GM21717 (cell line): ENCODE results near the gene THSD4.

ENCODE experiments used
- ATAC-seq: cut with Tn5 transposase; IDR thresholded peaks from one replicate; pipeline ENCODE4 v1.9.1; 2021; ENCODE audit warnings: mild to moderate bottlenecking, moderate library complexity; ENCODE audit not compliant: unreplicated experiment

THSD4 gene

GRCh38 chr15:71511796-71512681, 396.8 kb downstream of the THSD4 start:
- no peak for ATAC-seq

GRCh38 chr15:71512682-71513006, 397.4 kb downstream of the THSD4 start:
- no peak for ATAC-seq

GRCh38 chr15:71515375-71516186, 400.3 kb downstream of the THSD4 start:
- no peak for ATAC-seq

GRCh38 chr15:71517751-71518150, 402.5 kb downstream of the THSD4 start:
- no peak for ATAC-seq

- no peak for ATAC-seq
These were observed 403.4 kb downstream of the THSD4 start for GRCh38 chr15:71518661-71519060.

- no peak for ATAC-seq
These were observed 411.0 kb downstream of the THSD4 start for GRCh38 chr15:71526060-71526820.

GRCh38 chr15:71529361-71529760, 414.1 kb downstream of the THSD4 start:
- ATAC-seq = no peak

GRCh38 chr15:71530116-71530515, 414.8 kb downstream of the THSD4 start:
- no peak for ATAC-seq

GRCh38 chr15:71532994-71533393, 417.7 kb downstream of the THSD4 start:
- ATAC-seq = no peak

GRCh38 chr15:71538181-71538580, 422.9 kb downstream of the THSD4 start:
- no peak for ATAC-seq

- ATAC-seq = no peak
These were observed 426.5 kb downstream of the THSD4 start for GRCh38 chr15:71541746-71542145.

- ATAC-seq = no peak
These were observed 427.6 kb downstream of the THSD4 start for GRCh38 chr15:71542836-71543235.

- ATAC-seq = no peak
These were observed 428.1 kb downstream of the THSD4 start for GRCh38 chr15:71543413-71543812.

- no peak for ATAC-seq
These were observed 430.0 kb downstream of the THSD4 start for GRCh38 chr15:71545223-71545760.

GRCh38 chr15:71545923-71546322, 430.7 kb downstream of the THSD4 start:
- no peak for ATAC-seq

GRCh38 chr15:71547011-71547410, 431.7 kb downstream of the THSD4 start:
- no peak for ATAC-seq

- ATAC-seq = no peak
These were observed 433.1 kb downstream of the THSD4 start for GRCh38 chr15:71548401-71548807.

GRCh38 chr15:71549091-71549490, 433.8 kb downstream of the THSD4 start:
- no peak for ATAC-seq

- no peak for ATAC-seq
These were observed 434.4 kb downstream of the THSD4 start for GRCh38 chr15:71549697-71550096.

GRCh38 chr15:71551566-71551965, 436.3 kb downstream of the THSD4 start:
- ATAC-seq = no peak

GRCh38 chr15:71559098-71559497, 443.8 kb downstream of the THSD4 start:
- ATAC-seq = no peak
